ENCODE data around the gene ZDHHC12. TPM values are rescaled to one million over a fixed set of nuclear protein-coding genes. Genes with fewer than 3 reads are reported as not detected.
A peak's percentile ranks its signal among the peaks of the same experiment; 100 is the strongest.

The ZDHHC12 gene
- total and polyA plus RNA-seq, 8 donors: 18.3 to 56.9 (median 26.8) TPM

DNA sequence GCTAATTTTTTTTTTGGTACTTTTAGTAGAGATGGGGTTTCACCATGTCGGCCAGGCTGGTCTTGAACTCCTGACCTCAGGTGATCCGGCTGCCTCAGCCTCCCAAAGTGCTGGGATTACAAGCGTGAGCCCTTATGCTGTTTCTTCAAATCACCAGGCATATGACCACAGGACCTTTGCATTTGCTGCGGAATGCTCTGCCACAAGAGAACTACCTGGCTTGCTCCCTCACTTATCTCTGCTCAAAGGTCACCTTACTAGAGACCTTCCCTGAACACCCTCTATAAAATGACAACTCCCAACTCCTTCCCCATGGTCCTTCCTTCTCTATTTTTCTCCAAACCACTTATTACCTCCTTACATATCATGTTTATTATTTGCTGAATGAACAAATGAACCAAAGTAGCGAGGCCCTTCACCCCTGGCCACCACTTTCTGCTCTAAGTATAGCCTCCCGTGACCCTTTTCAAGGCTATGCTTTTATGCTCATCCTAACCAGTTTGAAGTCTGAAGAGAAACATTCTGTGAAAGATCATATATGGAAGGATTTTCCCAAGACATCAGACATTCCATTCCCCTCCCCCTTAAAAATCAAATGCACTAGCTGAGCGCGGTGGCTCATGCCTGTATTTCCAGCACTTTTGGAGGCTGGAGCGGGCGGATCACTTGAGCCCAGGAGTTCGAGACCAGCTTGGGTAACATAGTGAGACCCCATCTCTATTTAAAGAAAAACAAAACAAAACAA lies 46.5 kb upstream of the ZDHHC12 start:
- Histone ChIP-seq H3K9me3 (no peaks in the 10 kb centered on the region), H3K36me3 (no peaks in the 10 kb centered on the region), H3K27me3 (no peaks in the 10 kb centered on the region), H3K27ac (peak overlapping the region in 3 of 4 donors; percentile 90 to 98 (median 95)), H3K4me3 (peak overlapping the region in 3 of 4 donors; percentile 74 to 87 (median 77)), H3K4me1 (peaks cover 0 to 12% (median 6%) of the 10 kb centered on the region in 3 donors)
- intact Hi-C loops (cut with DNase I): no loop called here
- ATAC-seq (no peak), DNase-seq (no peak), FAIRE-seq (no peak)
- 53 to 63% methylated on average over 11 of the region's 11 CpGs for WGBS, 2 donors
- TF ChIP-seq, protein P1, sequence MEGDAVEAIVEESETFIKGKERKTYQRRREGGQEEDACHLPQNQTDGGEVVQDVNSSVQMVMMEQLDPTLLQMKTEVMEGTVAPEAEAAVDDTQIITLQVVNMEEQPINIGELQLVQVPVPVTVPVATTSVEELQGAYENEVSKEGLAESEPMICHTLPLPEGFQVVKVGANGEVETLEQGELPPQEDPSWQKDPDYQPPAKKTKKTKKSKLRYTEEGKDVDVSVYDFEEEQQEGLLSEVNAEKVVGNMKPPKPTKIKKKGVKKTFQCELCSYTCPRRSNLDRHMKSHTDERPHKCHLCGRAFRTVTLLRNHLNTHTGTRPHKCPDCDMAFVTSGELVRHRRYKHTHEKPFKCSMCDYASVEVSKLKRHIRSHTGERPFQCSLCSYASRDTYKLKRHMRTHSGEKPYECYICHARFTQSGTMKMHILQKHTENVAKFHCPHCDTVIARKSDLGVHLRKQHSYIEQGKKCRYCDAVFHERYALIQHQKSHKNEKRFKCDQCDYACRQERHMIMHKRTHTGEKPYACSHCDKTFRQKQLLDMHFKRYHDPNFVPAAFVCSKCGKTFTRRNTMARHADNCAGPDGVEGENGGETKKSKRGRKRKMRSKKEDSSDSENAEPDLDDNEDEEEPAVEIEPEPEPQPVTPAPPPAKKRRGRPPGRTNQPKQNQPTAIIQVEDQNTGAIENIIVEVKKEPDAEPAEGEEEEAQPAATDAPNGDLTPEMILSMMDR (IDR thresholded peaks at IDR 0.05): no peak

DNA sequence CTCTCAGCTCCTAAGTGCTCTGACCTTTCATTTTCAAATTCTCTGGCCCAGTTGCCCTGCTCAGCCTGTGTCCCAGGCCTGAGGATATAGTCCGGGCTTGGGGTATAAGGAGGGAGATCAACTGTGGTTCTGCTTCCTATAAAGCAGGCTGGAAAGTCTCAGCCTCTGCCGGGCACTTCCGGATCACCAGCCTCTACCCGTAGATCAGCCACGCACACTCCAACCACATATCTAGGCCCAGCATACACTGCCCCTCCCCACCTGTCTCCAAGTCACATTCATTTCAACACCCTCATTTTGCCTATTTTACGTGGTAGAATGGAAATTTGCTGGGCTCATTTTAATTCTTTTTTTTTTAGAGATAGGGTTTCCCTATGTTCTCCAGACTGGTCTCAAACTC lies 44.7 kb upstream of the ZDHHC12 start:
- H3K27ac ChIP-seq: no peak overlapping the region
- no peak for ATAC-seq
- intact Hi-C loops (cut with DNase I): no loop called here
- H3K27me3 ChIP-seq: no peaks in the 10 kb centered on the region
- 83 to 84% methylated on average over 6 of the region's 6 CpGs for WGBS, 2 donors
- no peaks in the 10 kb centered on the region for H3K36me3 ChIP-seq
- H3K4me3 ChIP-seq: no peak overlapping the region
- H3K9me3 ChIP-seq: no peaks in the 10 kb centered on the region
- no peak for FAIRE-seq
- TF ChIP-seq, protein P1 (IDR thresholded peaks at IDR 0.05): no peak
- peaks cover 0 to 17% (median 6%) of the 10 kb centered on the region in 3 donors for H3K4me1 ChIP-seq
- no peak for DNase-seq

DNA sequence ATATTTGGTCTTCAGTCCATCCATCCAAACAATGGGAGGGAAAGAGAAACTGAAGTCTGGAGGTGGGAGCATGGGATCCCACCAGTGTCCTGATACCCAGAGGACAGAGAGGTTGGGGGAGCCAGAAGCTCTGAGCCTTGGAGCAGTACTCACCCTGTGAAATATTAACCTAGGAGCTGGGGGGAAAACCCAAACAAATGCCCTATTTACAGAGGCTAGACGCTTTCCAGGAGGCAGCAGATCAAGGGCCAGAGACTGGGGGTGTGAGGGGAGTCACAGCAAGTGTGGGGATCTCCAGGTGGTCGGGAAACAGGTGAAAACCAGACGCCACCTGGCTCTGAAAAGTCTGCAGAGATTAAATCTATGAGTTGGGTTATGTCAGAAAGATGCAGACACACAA lies 41.6 kb upstream of the ZDHHC12 start:
- no peak overlapping the region for H3K4me3 ChIP-seq
- ATAC-seq: peak in 3 of 4 donors; percentile 47 to 84 (median 53)
- DNase-seq: no peak
- no peak overlapping the region for H3K27ac ChIP-seq
- WGBS, 2 donors: 22 to 32% methylated on average over 3 of the region's 3 CpGs
- no peaks in the 10 kb centered on the region for H3K27me3 ChIP-seq
- FAIRE-seq: no peak
- H3K36me3 ChIP-seq: no peaks in the 10 kb centered on the region
- TF ChIP-seq, protein P1 (IDR thresholded peaks at IDR 0.05): no peak
- no peaks in the 10 kb centered on the region for H3K9me3 ChIP-seq
- H3K4me1 ChIP-seq: peaks cover 0 to 14% (median 6%) of the 10 kb centered on the region in 3 donors
- intact Hi-C loops (cut with DNase I): no loop called here

DNA sequence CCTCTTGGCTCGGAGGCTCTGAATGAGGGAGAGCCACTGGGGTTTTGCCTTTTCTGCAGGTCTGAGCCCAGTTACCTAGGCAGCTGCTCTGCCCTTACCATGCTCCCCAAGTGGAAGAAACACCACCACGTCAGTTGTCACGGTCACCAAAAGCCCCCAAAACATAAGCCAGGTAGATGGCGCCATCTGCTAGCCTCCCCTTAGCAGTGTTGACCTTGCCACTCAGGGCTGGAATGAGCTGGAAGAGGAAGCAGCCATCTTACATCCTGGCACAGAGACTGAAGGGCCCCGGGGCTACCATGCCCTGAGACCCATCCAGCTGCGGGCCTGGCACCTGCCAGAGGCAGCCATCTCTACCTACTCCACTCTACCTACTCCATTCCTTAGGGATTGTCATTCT lies 40.4 kb upstream of the ZDHHC12 start:
- no peak overlapping the region for H3K4me3 ChIP-seq
- no peaks in the 10 kb centered on the region for H3K36me3 ChIP-seq
- H3K27me3 ChIP-seq: no peaks in the 10 kb centered on the region
- TF ChIP-seq, protein P1 (IDR thresholded peaks at IDR 0.05): no peak
- 77% methylated on average over 6 of the region's 6 CpGs for WGBS, 2 donors
- ATAC-seq (peak in 3 of 4 donors; percentile 23 to 37 (median 26)), DNase-seq (no peak), FAIRE-seq (no peak)
- no peaks in the 10 kb centered on the region for H3K9me3 ChIP-seq
- H3K27ac ChIP-seq: peak overlapping the region in 1 of 4 donors; percentile 3
- intact Hi-C loops (cut with DNase I): no loop called here
- H3K4me1 ChIP-seq: peaks cover 0 to 9% (median 3%) of the 10 kb centered on the region in 3 donors

Measured in pancreas (tissue), 10 donors.